HG02610 (cell line): Measurements from ENCODE around the gene ADCK2.
"Not testable (repeated sequence)": the region's sequence is repeated elsewhere in the genome, so short reads cannot be mapped to it uniquely, and the experiment has no call there.

Source experiments
- ATAC-seq: cut with Tn5 transposase; IDR thresholded peaks from one replicate; pipeline ENCODE4 v1.9.1; 2021; ENCODE audit warnings: mild to moderate bottlenecking, moderate library complexity; ENCODE audit not compliant: unreplicated experiment

ADCK2 gene, protein sequence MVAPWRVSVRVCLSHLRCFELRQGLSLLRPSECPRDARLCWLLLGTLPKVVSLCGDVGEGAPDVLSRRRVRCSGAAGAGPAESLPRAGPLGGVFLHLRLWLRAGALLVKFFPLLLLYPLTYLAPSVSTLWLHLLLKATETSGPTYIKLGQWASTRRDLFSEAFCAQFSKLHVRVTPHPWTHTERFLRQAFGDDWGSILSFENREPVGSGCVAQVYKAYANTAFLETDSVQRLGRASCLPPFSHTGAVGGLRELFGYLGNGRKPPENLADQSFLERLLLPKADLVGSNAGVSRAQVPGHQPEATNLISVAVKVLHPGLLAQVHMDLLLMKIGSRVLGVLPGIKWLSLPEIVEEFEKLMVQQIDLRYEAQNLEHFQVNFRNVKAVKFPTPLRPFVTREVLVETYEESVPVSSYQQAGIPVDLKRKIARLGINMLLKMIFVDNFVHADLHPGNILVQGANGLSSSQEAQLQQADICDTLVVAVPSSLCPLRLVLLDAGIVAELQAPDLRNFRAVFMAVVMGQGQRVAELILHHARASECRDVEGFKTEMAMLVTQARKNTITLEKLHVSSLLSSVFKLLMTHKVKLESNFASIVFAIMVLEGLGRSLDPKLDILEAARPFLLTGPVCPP

DNA sequence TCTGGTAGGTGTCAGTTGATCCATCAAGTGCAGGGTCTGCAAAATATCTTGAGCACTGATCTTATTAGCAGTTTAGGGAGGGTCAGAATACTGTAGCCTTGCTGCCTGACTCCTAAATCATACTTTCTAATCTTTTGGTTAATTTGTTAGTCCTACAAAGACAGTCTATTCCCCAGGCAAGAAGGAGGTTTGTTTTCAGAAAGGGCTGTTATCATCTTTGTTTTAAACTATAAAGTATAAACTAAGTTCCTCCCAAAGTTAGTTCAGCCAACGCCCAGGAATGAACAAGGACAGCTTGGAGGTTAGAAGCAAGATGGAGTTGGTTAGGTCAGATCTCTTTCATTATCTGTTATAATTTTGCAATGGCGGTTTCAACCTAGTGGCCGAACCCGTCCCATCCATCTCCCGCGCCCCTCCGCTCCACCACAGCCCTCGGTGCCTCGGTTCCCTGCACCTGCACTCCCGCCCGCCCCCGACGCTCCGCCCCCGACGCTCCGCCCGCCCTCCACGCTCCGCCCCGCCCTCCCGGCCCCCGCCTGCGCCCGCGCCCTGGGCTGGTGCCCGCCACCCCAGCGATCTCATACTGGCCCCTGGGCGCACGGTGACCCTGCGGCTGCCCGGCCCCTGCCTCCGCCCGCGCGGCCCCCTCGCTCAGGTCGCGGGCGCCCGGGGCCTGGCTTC, at the start of gene ADCK2:
Gene ADCK2, plus strand, starts transcription at position 564 of the 681 bp plus-strand sequence. CDS start 386 bp downstream, outside the sequence.
- ATAC-seq = peak; percentile 55

DNA sequence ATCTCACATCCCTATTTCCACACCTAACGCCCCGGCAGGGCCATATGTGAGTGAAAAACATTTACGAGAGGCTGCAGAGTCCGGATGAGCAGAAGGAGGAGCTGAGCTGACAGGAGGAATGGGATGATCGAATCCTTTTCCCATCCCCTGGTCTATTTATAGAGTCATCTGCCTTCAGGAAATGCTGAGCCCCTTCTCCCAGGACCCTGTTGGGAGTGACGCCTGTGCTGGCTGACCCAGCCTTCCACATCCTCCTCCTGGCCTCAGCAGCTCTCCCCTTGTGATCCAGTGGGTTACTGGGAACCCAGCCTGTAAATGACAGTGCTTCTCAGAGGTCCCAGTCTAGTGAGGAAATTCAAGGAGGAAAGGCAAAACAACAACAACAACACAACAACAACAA, 48.8 kb upstream of the ADCK2 start:
- ATAC-seq = no peak

DNA sequence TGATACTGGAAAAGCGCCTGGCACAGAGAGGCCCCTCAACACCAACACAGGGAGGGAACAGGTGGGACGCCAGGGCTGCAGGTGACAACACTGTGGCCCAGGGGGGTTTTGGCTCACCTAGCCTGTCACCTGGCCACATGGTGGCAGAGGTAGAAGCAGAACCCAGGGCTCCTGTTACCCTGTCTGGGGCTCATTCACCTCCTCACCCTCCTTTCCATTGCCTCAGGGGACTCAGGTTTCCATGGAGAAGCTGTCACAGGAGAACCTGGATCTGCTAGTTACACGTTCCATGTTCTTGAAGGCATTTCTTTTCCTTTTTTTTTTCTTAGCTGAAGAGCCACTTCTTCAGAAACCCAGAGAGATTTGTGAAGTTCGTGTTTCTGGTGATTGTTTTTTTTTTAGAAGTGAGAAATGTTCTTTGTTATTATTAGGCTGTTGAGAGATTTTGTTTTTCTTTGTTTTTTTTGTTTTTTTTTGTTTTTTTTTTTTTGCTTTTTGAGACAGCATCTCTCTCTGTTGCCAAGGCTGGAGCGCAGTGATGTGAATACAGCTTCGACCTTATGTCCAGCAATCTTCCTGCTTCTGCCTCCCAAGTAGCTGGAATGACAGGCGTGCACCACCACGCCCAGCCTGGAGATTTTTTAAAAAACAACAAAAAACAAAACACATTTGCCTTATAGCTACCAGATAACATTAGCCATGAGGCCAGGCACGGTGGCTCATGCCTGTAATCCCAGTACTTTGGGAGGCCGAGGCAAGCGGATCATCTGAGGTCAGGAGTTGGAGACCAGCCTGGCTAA, 48.2 kb upstream of the ADCK2 start:
- ATAC-seq = no peak

DNA sequence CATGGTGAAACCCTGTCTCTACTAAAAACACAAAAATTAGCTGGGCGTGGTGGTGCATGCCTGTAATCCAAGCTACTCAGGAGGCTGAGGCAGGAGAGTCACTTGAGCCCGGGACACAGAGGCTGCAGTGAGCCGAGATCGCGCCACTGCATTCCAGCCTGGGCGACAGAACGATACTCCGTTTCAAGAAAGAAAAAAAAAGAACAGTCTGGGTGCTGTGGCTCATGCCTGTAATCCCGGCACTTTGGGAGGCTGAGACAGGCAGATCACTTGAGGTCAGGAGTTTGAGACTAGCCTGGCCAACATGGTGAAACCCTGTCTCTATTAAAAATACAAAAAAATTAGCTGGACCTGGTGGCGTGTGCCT, 47.6 kb upstream of the ADCK2 start:
- not testable (repeated sequence) for ATAC-seq

DNA sequence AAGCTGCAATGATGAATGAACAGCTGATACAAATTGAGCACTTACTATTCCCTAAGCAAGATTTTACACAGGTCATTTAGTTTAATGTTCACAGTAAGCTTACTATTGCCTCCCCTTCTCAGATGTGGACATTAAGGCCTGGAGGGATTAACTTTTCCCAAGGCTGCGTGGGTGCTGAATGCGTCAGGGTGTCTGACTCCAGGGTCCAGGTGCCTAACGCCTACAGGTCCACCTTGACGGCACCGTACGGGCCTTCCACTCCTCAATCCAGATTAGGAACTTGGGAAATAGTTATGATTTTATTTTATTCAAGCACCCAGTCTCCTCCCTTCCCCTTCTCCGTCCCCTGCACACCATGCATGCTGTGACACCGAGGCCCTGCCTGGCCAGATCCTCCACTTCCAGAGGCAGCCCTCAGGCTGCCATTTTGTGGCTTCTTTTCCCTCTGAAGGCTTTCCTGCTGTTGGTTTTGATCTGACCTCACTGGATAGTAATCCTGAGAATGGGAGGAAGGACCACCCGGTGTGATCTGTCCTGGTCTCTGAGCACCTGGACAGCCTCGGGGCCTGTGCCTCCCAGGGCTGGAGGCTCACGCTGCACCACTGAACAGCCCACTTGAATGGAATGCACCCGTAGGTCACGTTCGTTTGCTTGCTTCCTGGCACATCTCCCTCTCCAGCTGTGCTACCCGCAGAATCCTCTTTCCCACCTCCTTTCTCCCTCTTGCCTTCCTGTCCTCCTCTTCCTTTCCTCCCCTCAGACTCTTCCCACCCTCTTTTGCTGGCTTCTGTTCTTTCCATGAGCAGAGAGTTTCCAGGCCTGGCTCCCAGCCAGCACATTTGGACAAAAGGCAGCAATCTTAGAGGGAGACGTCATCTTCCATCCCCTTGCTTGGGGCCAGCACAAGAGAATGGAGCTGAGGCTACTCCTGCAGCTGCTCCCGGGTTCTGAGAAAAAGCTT, 46.6 kb upstream of the ADCK2 start:
- no peak for ATAC-seq

DNA sequence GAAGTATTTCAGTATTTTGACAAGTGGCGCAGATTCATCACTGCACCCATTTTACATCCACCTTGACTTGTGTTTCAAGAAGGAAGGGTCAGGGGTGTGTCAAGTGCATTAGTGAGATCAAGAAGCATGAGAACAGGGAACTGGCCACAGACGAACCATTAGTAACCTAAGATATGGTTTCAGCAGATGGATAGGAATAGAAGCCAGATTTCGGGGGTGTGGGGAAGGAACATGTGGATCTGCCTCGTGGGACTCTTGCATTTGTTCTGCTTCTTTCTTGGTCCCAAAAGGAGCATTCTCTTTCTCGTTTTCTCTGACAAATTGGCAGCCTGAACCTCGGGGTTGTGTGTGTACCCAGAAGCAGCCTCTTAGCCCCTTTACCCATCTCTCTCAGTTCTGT, 41.7 kb upstream of the ADCK2 start:
- no peak for ATAC-seq

DNA sequence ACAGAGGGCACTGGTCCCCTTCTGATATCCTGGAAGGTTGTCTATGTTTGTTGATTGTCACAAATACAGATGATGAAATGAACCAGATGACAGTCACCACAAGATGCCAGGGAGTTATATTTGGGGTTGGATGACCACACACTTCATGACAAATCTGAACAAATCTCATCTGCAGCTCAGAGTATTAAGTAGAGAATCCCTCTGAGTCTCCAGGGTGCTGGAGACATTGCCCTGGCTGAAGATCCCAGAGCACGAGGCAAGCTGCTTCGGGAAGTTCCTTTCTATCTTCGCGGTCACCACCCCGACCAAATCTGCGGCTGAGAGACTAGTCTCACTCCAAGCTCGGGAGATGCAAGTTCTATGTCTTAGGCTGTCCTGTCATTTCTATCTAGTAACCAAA, 41.1 kb upstream of the ADCK2 start:
- no peak for ATAC-seq

DNA sequence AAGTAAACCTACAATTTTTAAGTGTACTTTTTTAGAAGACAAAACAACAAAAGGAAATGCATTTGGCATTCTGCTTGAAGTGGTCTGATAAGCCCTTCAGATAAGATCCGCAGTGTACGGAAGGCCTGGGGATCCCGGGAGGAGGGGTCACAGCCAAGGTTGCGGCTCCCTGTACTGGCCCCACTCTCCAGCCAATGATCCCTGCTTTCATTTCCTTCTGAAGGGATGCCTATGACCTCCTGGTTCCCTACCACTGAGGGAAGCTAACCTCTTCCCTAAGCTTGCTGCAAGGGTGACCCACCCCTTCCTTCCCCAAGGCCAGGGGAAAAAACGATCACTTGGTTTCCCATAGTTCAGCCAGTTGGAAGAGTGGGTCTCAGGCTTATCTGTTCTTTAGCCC, 37.4 kb upstream of the ADCK2 start:
- no peak for ATAC-seq

DNA sequence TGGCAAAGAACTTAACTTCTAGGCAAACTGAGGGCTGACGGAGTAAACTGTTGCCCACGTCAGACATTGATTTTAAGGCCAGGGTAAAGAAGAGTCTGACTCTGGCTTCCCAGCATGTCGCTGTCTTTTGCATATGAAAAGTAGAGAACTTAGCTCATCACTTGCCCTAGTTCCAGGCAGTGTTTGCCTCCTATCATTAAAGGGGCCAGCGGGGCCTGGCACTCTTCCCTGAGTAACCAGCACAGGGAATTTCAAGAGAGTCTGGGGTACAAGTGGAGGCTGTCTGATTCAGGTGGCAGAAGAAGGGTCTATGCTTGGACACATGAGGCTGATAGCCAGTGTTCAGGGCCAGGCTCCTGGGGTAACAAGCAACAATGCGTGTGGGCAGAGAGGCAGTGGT, 36.9 kb upstream of the ADCK2 start:
- no peak for ATAC-seq

DNA sequence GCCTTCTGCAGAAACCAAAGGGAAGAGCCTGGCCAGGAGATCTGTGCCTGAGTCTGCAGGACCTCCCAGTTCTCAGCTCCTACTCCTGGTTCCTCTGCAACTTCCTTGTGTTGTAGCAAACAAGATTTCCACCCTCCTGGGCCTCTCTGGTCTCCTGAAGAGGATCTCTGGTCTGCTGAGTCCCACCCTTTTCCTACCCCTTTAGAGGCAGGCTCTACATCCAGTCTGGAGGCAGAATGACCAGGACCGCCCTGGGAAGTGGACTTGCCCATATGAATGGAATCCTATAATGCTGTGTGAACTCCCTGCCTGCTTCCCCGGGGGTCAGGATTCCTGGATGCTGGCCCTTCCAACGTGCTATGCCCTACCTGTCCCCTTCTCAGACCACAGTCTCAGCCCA, 35.3 kb upstream of the ADCK2 start:
- ATAC-seq = no peak

DNA sequence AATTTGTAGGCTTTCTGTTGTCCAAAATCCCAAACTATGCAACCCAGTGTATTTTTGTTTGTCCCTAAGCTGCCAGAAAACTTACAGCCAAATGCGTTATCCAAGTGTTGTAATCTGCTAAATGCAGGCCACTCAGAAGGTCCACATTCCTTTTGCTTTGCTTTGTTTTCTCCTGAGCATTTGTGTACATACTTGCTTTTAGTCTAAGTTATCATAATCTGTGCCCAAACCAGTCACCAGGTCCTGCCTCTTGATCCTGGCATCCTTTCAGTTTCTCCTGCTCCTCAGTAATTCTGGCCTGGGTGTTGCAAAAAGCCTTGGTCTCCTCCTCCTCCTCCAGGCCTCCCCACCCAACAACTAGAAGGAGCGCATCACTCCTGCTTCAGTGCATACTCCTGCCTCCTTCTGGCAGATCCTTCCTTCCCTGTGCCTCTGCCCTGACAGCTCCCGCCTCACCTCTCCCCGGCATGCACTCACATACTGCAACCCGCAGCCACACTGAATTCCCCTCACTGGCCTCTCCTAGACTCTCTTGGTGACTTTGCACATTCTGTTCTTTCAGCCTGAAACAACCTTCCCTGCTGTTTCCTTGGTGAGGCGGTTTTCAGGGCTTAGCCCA, 34.5 kb upstream of the ADCK2 start:
- ATAC-seq = no peak

DNA sequence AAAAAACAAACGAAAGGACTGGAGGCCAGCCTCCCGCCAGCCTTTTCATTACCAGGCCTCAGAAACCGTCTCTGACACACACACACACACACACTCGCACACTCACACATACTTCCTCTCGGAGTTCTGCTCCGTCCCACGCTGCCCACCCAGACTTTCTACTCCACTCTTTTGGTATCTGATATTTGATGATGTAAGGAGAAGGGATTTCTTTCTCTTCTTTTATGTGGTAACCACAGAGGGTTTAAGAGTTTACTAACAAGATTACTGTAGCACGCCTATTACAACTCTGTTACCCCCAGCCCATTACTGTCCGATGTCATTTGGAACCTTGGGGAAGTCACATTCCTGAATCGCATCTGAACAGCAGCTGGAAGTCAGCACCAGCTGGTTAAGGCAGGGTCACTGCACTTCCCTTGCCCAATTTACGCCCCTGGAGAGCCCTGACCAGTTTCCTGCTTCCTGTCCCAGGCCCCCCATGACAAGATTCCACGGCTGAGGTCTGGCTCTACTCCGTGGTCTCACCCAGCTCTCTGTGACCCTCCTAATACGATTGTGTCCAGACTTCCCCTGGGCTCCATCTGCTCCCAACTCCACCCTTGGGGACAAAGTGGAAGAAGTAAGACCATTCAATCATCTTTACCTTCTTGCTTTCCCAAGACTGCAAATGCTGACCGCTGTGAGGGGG, 33.2 kb upstream of the ADCK2 start:
- ATAC-seq = no peak

DNA sequence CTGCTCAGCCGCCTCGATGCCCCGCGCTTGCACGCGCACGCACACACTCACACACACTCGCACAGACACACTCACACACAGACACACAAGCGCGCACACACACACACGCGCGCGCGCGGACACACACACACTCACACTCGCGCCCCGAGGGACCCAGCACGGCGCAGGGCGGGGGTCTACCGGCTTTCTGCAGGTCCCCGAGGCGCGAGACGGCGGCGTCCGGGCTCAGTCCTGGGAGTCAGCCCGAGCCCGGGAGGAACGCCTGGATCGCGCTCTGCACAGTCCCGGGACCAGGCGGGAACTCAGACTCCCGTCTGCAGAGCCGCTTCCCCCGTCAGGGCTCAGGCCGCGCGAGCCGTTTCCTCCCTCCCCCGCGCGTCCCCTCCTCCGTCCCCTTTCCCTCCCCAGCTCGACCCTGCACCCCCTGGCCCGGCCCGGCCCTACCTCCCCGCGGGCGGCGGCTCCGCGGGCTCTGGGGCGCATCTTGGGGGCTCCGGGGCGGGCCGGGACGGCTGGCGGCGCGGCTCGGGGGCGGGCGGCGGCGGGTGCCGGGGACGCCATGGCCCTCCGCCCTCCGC, 32.6 kb upstream of the ADCK2 start:
- no peak for ATAC-seq

DNA sequence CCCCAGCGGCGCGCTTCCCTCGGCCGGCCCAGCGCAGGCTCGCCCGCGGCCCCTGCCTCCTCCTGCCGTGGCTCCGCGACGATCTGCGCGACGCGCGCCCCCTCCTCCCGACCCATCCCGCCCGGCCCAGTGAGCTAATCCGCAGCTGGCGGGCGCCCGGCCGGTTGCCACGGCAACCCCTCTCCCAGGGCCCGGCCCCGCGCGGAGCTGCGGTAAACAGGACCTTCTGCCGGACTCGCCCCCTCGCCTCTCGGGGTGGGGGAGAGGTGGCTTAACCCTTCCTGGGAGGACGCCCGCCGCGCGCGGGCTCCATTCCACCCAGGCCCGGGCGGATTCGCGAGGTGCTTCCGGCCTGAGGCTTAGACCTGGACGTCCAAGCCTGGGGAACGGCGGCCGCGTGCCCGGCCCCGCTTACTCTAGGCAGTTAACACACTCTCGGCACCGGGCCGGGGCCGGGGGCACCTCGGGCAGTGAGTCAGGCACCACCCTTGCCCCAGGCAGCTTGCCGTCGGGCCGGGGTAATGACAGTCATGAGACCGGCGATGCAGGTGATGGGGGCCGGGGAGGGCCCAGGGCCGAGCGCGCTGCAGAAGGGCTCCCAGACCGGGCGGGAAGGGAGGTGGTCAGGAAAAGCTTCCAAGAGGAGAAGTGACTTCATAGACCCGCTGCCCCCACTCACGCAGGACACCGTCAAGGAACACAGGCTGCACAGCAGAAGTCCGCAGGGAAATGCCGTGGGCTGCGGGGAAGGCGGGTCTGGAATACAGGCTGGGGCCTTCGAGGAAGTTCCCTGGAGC, 31.8 kb upstream of the ADCK2 start, which contains the start of gene DENND2A:
Gene DENND2A, minus strand, starts transcription at position 87 of the 797 bp plus-strand sequence. CDS start 38,416 bp downstream, outside the sequence.
- ATAC-seq = no peak

DNA sequence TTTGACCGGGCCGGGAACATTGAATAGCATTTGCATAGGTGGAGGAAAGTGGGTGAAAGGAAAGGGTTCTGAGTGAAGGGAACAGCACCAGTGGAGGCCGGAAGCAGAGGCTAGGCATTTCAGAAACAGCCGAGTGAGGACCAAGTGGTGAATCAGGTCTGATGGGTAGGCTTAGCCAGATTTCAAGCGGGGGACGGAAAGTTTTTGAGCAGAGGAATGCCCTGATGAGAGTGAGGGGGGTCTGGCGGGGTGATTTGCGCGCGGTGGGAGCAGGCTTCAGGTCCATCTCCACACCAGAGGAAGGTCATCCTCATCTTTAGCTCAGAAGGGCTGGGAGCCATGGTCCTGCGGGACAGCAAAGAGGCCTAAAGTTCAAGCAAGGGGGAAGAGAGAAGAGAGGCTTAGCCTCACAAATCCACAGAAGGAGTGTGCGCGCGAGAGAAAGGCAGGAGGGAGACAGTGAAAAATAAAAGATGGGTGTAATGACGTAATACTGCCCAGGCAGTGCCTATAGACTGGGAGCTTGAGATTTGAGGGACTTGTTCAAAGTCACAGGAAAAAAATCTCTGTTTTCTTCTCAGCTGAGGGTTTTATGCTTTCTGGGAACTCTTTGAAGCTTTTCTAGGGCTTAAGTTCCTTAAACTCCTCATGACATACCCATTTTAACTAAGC, 31.1 kb upstream of the ADCK2 start:
- no peak for ATAC-seq

DNA sequence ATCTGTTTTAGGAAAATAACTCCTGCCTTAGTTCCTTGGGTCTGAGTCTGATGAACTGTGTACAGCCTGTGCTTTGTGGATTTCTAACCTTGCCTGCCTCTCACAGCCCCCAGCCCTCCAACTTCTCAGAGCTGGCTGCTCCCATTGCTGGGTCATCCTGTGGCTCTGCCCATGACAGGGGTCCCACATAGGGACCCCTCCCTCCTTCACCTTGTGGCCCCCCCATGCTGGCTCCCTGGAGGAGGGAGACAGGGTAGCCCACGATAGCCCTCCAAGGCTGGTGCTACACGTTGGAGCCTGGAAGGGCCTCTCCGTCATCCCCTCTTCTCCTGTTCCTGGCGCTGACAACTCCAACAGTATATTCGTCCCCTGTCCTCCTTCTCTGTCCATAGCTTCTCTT, 29.3 kb upstream of the ADCK2 start:
- no peak for ATAC-seq

DNA sequence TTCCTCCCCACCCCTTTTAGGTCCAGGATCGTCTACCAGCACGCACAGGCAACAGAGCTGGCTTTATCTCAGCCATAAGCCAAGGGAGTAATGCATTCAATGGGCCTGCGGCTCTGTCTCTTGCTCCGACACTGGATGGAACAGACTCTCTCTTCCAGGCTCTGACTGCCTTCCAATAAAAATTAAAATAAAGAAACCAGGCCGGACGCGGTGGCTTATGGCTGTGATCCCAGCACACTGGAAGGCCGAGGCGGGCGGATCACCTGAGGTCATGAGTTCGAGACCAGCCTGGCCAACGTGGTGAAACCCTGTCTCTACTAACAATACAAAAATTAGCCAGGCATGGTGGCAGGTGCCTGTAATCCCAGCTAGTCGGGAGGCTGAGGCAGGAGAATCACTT, 28.0 kb upstream of the ADCK2 start:
- not testable (repeated sequence) for ATAC-seq
